GM12891 (cell line): ENCODE results near the gene CGN.

Source experiments
- DNase-seq: peaks from one replicate; pipeline ENCODE4 v3.0.0; 2011; ENCODE audit warnings: low spot score; ENCODE audit not compliant: insufficient read length
- FAIRE-seq: peaks from 2 replicates; lab custom pipeline; 2011; peaks lifted over from hg19 to GRCh38; lab: Jason Lieb, UNC
- PAX5 ChIP-seq: IDR thresholded peaks from 2 replicates; pipeline ENCODE4 v1.6.1; 2011; ENCODE audit warnings: low read length, moderate library complexity, mild to moderate bottlenecking; ENCODE audit not compliant: insufficient read depth, severe bottlenecking
- POLR2A ChIP-seq: IDR thresholded peaks from 2 replicates; pipeline ENCODE4 v1.6.1; 2011; ENCODE audit warnings: low read depth, low read length, control low read depth
- POLR2AphosphoS5 ChIP-seq: IDR thresholded peaks from 2 replicates; pipeline ENCODE4 v1.6.1; 2011; ENCODE audit warnings: low read depth, low read length, control low read depth
- POU2F2 ChIP-seq: IDR thresholded peaks from 2 replicates; pipeline ENCODE4 v1.6.1; 2011; ENCODE audit warnings: low read depth, mild to moderate bottlenecking, control low read depth, low read length, moderate library complexity
- SPI1 ChIP-seq: IDR thresholded peaks from 2 replicates; pipeline ENCODE4 v1.6.1; 2011; ENCODE audit warnings: low read depth, low read length, control low read depth
- TAF1 ChIP-seq: IDR thresholded peaks from 2 replicates; pipeline ENCODE4 v1.6.1; 2011; ENCODE audit warnings: low read depth, low read length, control low read depth

The CGN gene

GRCh38 chr1:151509350-151510019, 1.7 kb upstream of the CGN start:
- no peak for DNase-seq
- FAIRE-seq: no peak
- TF ChIP-seq POLR2A (no peak), TAF1 (no peak), PAX5 (no peak), POLR2AphosphoS5 (no peak), POU2F2 (no peak), SPI1 (no peak)

- FAIRE-seq (no peak), DNase-seq (no peak)
- TF ChIP-seq POLR2AphosphoS5 (no peak), PAX5 (no peak), SPI1 (no peak), TAF1 (no peak), POU2F2 (no peak), POLR2A (no peak)
Observed at GRCh38 chr1:151510020-151510405, 1.2 kb upstream of the CGN start.

- TF ChIP-seq POU2F2 (no peak), TAF1 (no peak), POLR2A (no peak), PAX5 (no peak), POLR2AphosphoS5 (no peak), SPI1 (no peak)
- FAIRE-seq: no peak
- no peak for DNase-seq
Observed at GRCh38 chr1:151510614-151510956, 602 bp upstream of the CGN start.

- DNase-seq (no peak), FAIRE-seq (no peak)
- TF ChIP-seq POLR2A (no peak), POLR2AphosphoS5 (no peak), PAX5 (no peak), SPI1 (no peak), POU2F2 (no peak), TAF1 (no peak)
Observed at GRCh38 chr1:151511636-151512215, 539 bp downstream of the CGN start.

- TF ChIP-seq TAF1 (no peak), POLR2A (no peak), POLR2AphosphoS5 (no peak), PAX5 (no peak), SPI1 (no peak), POU2F2 (no peak)
- DNase-seq: no peak
- FAIRE-seq: no peak
Observed at GRCh38 chr1:151512326-151512725, 1.1 kb downstream of the CGN start.

GRCh38 chr1:151512801-151513625, 1.8 kb downstream of the CGN start:
- TF ChIP-seq SPI1 (peak; percentile 47; the same call in 1 of the 2 replicates), TAF1 (no peak), PAX5 (no peak)
- no peak for FAIRE-seq
- no peak for DNase-seq

- DNase-seq (no peak), FAIRE-seq (no peak)
- TF ChIP-seq PAX5 (no peak), TAF1 (no peak)
Observed at GRCh38 chr1:151513626-151514121, 2.5 kb downstream of the CGN start.

- no peak for FAIRE-seq
- DNase-seq: no peak
Observed at GRCh38 chr1:151514366-151514765, 3.2 kb downstream of the CGN start.

GRCh38 chr1:151515265-151515664, 4.1 kb downstream of the CGN start:
- no peak for FAIRE-seq
- TF ChIP-seq TAF1 (no peak), POLR2AphosphoS5 (no peak), SPI1 (no peak), POU2F2 (no peak), POLR2A (no peak), PAX5 (no peak)
- no peak for DNase-seq

More at GRCh38 chr1:151514366-151514765, 3.2 kb downstream of the CGN start:
- TF ChIP-seq TAF1: no peak
- no peak for TF ChIP-seq SPI1
- no peak for TF ChIP-seq POU2F2
- no peak for TF ChIP-seq PAX5
- TF ChIP-seq POLR2A: no peak
- TF ChIP-seq POLR2AphosphoS5: no peak
